K562 (cell line): ENCODE results near the gene EPHB4. TPM values are rescaled to one million over a fixed set of nuclear protein-coding genes. Genes with fewer than 3 reads are reported as not detected.

Experiments used
- ARID2 ChIP-seq: fragments of 450-650 bp; IDR thresholded peaks from 2 replicates; pipeline ENCODE4 v1.6.1; 2017; ENCODE audit warnings: antibody characterized with exemption, mild to moderate bottlenecking
- CBFA2T2 ChIP-seq: fragments of 450-650 bp; conservative IDR thresholded peaks from 2 replicates; pipeline ENCODE4 v1.6.1; 2017; ENCODE audit warnings: mild to moderate bottlenecking
- CHD7 ChIP-seq: fragments of 200-600 bp; sonication (generic); IDR thresholded peaks from one replicate; pipeline ENCODE4 v1.6.1; 2012; ENCODE audit warnings: mild to moderate bottlenecking, low read depth, low read length, inconsistent platforms
- CREB5 ChIP-seq: fragments of 250-450 bp; sonication (Bioruptor Pico); IDR thresholded peaks from 2 replicates; pipeline ENCODE4 v1.5.0; 2020; ENCODE audit warnings: mild to moderate bottlenecking
- EP300 ChIP-seq: IDR thresholded peaks from 2 replicates; pipeline ENCODE4 v1.6.1; 2012; ENCODE audit warnings: low read length, improper control_type of control experiment
- FOXA1 ChIP-seq: fragments of 450-650 bp; IDR thresholded peaks from 2 replicates; pipeline ENCODE4 v1.6.1; 2016; ENCODE audit warnings: mild to moderate bottlenecking, borderline replicate concordance
- HCFC1 ChIP-seq: IDR thresholded peaks from 2 replicates; pipeline ENCODE4 v1.6.1; 2012; ENCODE audit warnings: low read depth, low read length, improper control_type of control experiment
- KAT8 ChIP-seq: fragments of 450-650 bp; IDR thresholded peaks from 2 replicates; pipeline ENCODE4 v1.6.1; 2016; ENCODE audit warnings: low read depth, mild to moderate bottlenecking
- MAFG ChIP-seq: fragments of 450-650 bp; conservative IDR thresholded peaks from 2 replicates; pipeline ENCODE4 v1.6.1; 2016; ENCODE audit warnings: missing genetic modification characterization, missing compliant biosample characterization
- SRF ChIP-seq, 2 experiments: fragments of 250-450, 450-650 bp in 1 of 2; sonication (Bioruptor Pico) in 1 of 2; sonication (generic) in 1 of 2; formaldehyde crosslinking; IDR thresholded peaks; 2 replicates each; pipeline versions ENCODE4 v1.5.0 to v1.5.1; 2020 to 2022; ENCODE audit warnings: mild to moderate bottlenecking in 1 of 2, missing genetic modification reagents in 1 of 2
- TEAD2 ChIP-seq: fragments of 450-650 bp; IDR thresholded peaks from 2 replicates; pipeline ENCODE4 v1.6.1; 2016; ENCODE audit warnings: missing genetic modification characterization, control low read depth, missing compliant biosample characterization
- TFAM ChIP-seq: fragments of 250-450 bp; sonication (Bioruptor Pico); conservative IDR thresholded peaks from 2 replicates; pipeline ENCODE4 v1.5.0; 2021; ENCODE audit warnings: mild to moderate bottlenecking, moderate library complexity
- ZBTB1 ChIP-seq: sonication (generic); formaldehyde crosslinking; IDR thresholded peaks from 2 replicates; pipeline ENCODE4 v1.8.1; 2023; ENCODE audit warnings: missing genetic modification reagents, low read depth, mild to moderate bottlenecking, borderline replicate concordance
- ZNF146 ChIP-seq: IDR thresholded peaks from one replicate; pipeline ENCODE4 v1.6.1; 2018; ENCODE audit warnings: missing compliant biosample characterization; ENCODE audit not compliant: unreplicated experiment
- polyA plus RNA-seq, 8 experiments: library from polyadenylated mRNA; depleted of rRNA in 4 of 8; stranded (reverse) in 5 of 8; unstranded in 3 of 8; fragments of >200 nt; fragmentation: Nextera tagmentation in 2 of 8; fragmentation: Illumina TruSeq in 1 of 8; extraction: Ambion mirVana in 2 of 8; extraction: Trizol in 1 of 8; gene quantifications; 2 replicates each; pipeline versions ENCODE4 v1.2.1 to v1.2.3, GENCODE V29; 2011 to 2014; ENCODE audit warnings: inconsistent platforms in 1 of 8, missing spikeins in 1 of 8
- total RNA-seq, 7 experiments: library from RNA; depleted of rRNA in 6 of 7; stranded (reverse); fragments of >200 nt in 6 of 7; fragmentation: Illumina TruSeq in 2 of 7; extraction: Trizol in 2 of 7; gene quantifications; 2 replicates each; pipeline versions ENCODE4 v1.2.1 to v1.2.3, GENCODE V29; 2011 to 2021; ENCODE audit warnings: low replicate concordance in 1 of 7

Gene EPHB4
- total and polyA plus RNA-seq, 9 of the 15 experiments (the other 6 are each of a cell fraction or from before 2014, with no cell fraction given), result 1.2 to 82.1 (median 37.9) TPM

GRCh38 chr7:100867040-100867775, 39.9 kb upstream of the EPHB4 start, which contains the start of gene TRIP6 (continued):
- TF ChIP-seq CHD7, result no peak
- TF ChIP-seq HCFC1, result peak; percentile 9; the same call in 1 of the 2 replicates
- TF ChIP-seq SRF (CRISPR knock-in tag; IDR thresholded peaks at IDR 0.05), result peak in 1 of 2 experiments; percentile 44; a peak in 1 of 4 replicates
- peak; percentile 74 for TF ChIP-seq EP300
- no peak for TF ChIP-seq ZNF146 (CRISPR knock-in tag)
- peak; percentile 87 for TF ChIP-seq CBFA2T2
- TF ChIP-seq TFAM (CRISPR knock-in tag), result no peak
- no peak for TF ChIP-seq ARID2
- no peak for TF ChIP-seq FOXA1
- no peak for TF ChIP-seq KAT8
- TF ChIP-seq ZBTB1 (CRISPR knock-in tag), result peak; percentile 85
- TF ChIP-seq MAFG (tag), result peak; percentile 64
- TF ChIP-seq TEAD2 (tag), result peak; percentile 99
- TF ChIP-seq CREB5 (CRISPR knock-in tag), result 0 out of 2 replicates have a peak, but pooled peaks have one; percentile 8
